Measurements from ENCODE around the gene YLPM1. TPM values are rescaled to one million over a fixed set of nuclear protein-coding genes. Genes with fewer than 3 reads are reported as not detected.
A peak's percentile ranks its signal among the peaks of the same experiment; 100 is the strongest.

YLPM1 gene
- polyA plus RNA-seq, 3 donors, result 94.2 to 115 (median 98.0) TPM

DNA sequence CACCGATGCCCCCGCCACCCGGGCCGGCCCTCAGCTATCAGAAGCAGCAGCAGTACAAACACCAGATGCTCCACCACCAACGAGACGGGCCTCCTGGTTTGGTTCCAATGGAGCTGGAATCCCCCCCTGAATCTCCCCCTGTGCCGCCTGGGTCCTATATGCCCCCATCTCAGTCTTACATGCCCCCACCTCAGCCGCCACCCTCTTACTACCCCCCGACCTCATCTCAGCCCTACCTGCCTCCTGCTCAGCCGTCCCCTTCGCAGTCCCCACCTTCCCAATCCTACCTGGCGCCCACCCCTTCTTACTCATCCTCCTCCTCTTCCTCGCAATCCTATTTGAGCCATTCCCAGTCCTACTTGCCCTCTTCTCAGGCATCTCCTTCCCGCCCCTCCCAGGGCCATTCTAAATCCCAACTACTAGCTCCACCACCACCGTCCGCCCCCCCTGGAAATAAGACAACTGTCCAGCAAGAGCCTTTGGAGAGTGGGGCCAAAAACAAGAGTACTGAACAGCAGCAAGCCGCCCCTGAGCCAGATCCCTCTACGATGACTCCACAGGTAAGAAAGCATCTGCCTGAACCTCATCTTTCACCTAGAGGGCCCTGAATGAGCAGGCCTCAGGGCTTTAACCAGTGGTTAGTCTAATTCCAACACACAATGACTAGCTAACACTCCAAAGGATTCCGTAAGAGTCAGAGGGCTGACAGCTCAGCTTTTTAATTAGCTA, 851 bp downstream of the YLPM1 start:
- DNase-seq (ENCODE audit: extremely low read depth in 1 of 11, low read depth in 9 of 11, low spot score in 4 of 11), result peak in 2 of 11 donors; percentile 3 to 15

DNA sequence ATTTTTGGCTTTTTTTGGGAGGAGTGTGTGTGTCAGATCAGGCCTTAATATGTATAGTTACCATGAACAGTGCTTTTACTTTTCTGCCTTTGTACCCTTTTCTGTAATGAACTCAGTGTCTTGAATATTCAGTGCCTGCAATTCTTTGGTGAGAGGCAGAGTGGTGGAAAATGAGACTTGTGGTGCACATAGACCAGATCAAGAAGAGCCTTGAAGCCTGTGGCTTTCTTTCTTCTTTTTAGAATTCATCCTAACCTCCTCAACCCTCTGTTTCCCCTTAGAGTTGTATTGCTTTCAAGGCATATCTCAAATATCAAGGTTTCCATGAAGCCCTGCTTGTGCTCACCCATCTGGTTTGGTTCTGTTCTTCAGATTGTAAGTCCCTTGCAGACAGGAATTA, 2.6 kb downstream of the YLPM1 start:
- no peak for DNase-seq (ENCODE audit: extremely low read depth in 1 of 11, low read depth in 9 of 11, low spot score in 4 of 11)

DNA sequence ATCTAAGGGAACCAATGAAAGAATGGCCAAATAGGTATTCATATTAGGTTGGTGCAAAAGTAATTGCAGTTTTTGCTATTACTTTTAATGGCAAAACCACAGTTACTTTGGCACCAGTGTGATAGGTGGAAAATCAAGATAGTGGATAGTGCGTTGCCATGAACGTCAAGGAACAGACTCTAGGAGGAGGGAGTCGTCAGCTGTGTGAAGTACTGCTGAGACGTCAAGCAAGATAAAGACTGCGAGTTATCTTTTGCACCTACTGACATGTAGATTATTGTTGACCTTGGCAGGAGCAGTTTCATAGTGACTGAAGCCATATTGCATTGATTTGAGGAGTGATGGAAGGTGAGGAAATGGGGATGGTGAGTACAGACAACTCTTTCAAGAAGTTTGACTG, 8.3 kb downstream of the YLPM1 start:
- DNase-seq (ENCODE audit: extremely low read depth in 1 of 11, low read depth in 9 of 11, low spot score in 4 of 11), result no peak

DNA sequence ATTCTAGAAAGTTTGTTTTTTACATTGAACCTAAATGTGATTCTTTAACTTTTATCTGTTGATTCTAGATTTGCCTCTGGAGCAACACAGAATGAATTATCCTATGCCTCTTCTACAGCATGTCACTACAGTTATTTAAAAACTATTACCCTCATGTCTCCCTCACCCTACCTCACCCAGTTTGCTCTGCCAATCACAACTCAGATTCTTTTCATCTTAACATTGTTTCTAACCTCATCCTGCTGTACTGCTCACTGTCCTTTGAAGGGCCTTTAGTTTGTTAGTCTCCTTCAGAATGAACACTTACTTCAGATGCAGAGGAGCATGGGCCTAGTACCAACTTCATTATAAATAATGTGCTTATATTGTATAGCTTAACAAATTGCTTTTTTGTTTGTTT, 21.5 kb downstream of the YLPM1 start:
- no peak for DNase-seq (ENCODE audit: extremely low read depth in 1 of 11, low read depth in 9 of 11, low spot score in 4 of 11)

DNA sequence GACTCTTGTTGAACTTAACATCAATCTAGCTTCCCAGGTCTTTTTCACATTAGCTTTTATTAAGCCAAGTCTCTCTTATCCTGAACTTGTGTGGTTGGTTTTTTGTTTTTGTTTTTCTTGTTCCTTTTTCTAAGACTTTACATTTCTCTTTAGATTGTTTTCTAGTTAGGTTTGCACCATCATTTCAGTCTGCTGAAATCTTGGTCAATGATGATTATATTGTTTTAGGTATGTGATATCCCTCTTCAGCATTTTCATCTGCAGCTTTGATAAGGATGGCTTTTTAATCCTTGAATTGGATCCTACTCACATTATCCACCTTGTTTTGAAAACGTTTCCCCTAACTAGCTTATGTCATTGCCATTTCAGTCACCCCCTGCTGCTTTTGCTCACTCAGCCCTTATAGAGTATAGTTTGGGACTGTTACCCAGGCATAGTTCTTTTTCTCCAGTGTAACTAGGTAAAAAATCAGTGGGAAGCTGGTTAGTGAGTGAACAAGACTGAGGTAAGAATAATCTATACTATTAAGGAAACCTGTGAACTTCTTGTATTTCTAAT, 22.0 kb downstream of the YLPM1 start:
- no peak for DNase-seq (ENCODE audit: extremely low read depth in 1 of 11, low read depth in 9 of 11, low spot score in 4 of 11)

DNA sequence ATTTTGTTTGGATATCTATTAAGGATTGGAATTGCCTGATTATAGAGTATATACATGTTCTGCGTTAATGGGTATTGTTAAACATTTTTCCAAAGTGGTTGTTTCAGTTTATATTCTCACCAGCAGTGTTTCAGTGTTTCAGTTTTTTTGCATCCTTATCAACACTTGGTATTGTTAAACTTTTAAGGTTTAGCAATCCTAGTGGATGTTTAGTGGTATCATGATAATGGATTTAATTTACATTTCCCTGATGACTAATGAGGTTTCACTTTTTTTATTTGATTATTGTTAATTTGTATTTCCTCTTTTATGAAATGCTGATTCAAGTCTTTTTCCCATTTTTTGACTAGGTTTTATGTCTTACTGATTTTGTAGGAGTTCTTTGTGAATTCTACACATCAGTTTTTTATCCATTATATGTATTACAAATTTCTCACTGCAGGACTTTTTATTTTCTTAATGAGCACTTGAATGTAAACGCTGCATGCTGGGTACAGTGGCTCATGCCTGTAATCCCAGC, 23.7 kb downstream of the YLPM1 start:
- DNase-seq (ENCODE audit: extremely low read depth in 1 of 11, low read depth in 9 of 11, low spot score in 4 of 11), result no peak

DNA sequence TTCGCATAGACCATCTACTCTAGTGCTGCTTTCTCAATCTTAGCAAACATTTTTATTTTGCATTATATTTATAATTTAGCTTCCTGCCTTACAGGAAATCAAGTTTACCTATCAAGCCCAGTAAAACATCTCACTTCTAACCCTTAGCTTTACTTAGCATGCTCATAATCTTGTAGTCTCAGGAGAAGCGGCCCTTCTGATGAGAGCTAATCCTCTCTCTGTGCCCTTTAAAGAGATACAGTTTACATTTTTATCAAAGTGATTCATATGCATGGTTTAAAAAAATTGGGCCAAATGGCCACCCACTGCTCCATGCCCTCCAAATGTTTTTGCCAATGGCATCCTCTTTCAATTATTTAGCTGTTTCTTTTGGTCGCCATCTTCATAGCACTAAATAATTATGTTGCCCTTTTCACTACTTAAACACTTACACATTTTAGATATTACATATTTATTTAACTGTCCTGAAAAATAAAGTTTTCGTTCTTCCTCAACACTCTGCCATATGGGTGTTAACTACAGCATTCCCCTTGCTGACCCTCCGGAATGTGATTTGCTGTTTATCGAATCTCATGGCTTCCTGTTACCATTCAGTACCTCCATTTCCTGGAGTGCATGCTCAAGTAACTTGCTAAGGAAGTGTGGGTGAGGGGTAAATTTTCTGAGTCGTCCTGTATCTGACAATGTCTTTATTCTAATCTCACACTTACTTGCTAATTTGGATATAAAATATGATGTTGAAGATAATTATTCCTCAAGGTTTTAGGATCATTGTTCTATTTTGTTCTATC, 29.3 kb downstream of the YLPM1 start:
- DNase-seq (ENCODE audit: extremely low read depth in 1 of 11, low read depth in 9 of 11, low spot score in 4 of 11), result no peak

DNA sequence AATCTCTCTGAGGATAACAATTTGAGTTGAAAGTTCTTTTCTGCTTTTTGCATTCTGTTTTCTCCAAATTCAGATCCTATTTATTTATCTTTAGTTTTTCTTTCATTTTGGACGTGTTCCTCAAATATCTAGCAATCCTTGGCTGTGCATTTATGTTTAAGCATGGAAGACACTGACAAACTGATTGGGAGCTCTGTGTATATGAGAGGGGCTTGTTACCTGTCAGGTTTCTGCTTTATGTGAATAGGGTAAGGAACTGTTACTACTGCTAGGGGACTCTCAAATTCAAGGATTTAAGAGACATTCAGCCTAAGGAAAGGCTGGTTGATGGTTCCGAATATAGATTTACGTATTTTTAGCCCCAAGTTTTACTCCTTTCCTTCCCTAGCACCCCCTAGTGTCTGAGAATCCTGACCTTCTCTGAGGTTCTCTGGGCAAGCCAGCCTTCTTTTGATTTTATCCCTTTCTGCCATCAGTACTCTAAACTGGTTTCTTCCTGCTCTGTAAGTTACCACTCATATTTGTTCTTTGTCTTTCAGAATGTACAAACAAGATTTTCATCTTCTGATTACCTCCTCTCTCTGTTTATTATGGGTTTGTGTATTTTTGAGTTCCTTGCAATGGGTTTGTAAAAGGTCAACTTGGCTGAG, 30.5 kb downstream of the YLPM1 start:
- no peak for DNase-seq (ENCODE audit: extremely low read depth in 1 of 11, low read depth in 9 of 11, low spot score in 4 of 11)

DNA sequence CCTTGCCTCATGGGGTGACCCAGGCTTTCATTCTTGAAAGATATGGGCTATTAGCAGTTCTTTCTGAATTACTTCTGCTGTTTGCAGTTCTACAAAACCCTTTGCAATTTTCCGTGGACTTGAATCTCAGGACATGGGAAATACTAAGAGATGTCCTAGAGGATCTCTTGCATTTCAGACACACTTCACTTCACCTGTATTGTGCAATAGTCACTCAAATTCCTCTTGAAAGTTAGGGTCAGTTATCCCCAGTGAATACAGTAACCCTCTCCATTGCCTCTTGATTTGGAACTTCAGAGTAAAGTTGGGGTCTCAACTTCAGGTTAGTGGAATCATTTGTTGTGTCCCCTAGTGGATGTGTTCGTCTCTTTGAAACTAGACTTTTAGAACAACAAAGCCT, 31.8 kb downstream of the YLPM1 start:
- DNase-seq (ENCODE audit: extremely low read depth in 1 of 11, low read depth in 9 of 11, low spot score in 4 of 11), result no peak

DNA sequence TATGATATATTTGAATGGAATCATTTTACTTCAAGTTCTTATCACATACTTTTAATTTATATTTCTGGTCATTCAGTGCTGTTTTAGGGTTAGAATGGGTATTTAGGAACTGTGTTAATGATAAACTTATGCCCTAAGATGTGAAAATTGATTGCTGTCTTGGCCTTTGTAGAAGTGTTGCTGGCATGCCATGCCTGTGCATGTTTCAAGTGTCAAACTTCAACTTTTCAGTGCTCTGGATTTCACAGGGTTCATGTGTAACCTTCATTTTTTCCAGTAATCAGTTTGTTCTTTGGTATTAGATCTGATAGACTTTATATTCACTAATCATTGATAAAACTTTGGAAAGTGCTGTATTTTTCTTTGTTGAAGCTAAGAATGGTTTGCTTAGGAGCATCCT, 36.6 kb downstream of the YLPM1 start:
- DNase-seq (ENCODE audit: extremely low read depth in 1 of 11, low read depth in 9 of 11, low spot score in 4 of 11), result no peak

DNA sequence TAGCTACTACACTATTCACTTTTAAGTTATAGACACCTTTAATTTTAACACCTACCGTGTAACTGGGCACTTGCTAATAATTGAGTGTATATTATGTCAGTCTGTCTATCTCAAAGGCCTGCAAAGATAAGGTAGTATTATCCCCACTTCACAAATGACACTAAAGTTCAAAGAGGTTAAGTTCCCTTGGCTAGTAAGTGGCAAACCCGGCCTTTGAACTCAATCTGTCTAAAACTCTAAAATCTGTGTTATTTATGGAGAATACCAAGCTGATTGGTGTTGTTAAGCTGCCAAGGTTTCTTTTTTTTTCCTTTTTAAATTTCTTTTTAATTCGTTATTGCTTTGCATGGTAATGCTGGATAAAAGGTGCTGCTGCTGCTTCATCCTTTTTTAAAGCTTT, 37.7 kb downstream of the YLPM1 start:
- DNase-seq (ENCODE audit: extremely low read depth in 1 of 11, low read depth in 9 of 11, low spot score in 4 of 11), result no peak

DNA sequence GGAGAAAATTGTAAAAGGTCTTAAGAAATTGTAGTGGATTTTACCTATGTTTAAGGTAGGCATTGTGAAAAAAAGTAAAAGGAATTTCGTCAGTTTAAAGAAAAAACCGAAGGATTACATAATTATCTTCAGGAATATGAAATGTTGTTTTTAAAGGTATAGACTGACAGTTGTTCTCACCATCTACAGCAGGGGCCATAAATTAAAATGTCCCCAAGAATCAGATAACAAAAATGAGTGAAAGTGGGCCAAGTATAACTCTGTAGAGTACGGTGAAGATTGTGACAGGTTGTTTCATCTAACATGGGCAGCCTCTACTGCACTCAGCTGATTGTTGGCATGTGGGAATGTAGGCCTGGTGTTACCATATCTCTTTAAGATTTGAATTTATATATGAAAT, 38.3 kb downstream of the YLPM1 start:
- DNase-seq (ENCODE audit: extremely low read depth in 1 of 11, low read depth in 9 of 11, low spot score in 4 of 11), result no peak

DNA sequence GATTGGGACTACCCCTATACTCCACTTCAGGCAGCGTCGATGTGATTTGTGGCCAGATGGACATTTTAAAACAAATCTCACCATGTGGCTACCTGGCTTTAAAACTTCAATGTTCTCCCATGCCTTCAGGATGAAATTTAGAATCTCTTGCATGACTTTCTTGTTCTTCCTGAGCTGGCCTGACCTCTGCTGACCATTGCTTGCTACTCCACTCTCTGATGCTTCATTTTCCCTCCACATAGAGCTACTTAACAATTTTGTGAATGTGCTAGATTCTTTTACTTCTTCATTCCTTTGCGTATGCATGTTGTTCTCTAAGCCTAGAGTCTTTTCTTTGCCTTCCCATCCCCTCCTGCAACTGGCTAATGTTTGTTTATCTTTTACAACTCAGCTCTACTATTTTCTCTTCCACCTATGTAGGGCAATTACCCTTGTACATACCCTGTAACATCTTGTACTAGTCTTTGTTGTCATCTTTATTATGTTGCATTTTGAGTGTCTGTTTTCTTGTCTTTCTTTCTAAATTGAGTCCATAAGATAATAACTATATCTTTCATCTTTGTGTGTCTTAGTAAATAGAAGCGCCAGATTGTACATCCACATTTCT, 41.2 kb downstream of the YLPM1 start:
- DNase-seq (ENCODE audit: extremely low read depth in 1 of 11, low read depth in 9 of 11, low spot score in 4 of 11), result peak in 8 of 11 donors; percentile 2 to 25 (median 6)

DNA sequence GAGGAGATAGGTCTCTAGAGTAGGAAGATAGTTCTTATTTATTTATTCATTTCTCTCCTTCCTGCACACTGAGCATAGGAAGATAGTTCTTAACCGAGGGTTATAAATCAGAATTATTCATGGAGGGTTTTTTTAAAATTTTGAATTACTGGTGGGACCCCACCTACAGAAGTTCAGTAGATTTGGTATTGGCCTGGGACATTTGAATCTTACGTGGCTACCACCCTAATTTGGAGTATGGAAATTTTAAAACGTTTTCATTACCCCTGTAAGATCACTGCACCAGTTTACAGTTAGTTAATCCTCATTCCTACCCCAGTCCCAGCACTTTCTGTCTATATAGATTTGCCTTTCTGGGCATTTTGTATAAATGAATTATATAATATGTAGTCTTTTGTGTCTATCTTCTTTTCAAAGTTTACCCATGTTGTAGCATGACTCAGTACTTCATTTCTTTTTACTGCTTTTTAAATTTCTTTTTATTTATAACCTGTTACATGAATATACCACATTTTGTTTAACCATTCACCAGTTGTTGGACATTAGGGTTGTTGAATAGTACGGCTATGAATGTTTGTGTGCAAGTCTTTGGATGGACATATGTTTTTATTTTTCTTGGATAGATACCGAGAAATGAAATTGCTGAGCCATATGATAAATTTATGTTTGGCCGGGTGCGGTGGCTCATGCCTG, 44.9 kb downstream of the YLPM1 start:
- DNase-seq (ENCODE audit: extremely low read depth in 1 of 11, low read depth in 9 of 11, low spot score in 4 of 11), result no peak

DNA sequence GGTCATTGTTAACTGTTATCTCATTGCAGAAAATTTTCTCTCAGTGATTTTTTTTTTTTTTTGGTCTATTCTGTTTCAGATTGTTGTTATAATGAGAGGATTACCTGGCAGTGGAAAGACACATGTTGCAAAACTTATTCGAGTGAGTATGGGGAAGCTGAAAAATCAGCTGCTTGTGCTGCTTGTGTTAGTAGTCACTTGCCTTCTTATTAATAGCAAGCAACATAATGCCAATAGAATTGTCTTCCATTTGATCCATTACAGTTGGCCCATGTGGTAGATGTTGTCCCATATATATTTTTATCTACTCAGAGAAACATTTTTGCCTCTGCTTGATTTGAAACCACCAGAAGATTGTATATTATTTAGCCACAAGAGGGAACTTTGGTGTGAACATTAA, 53.0 kb downstream of the YLPM1 start:
- no peak for DNase-seq (ENCODE audit: extremely low read depth in 1 of 11, low read depth in 9 of 11, low spot score in 4 of 11)

DNA sequence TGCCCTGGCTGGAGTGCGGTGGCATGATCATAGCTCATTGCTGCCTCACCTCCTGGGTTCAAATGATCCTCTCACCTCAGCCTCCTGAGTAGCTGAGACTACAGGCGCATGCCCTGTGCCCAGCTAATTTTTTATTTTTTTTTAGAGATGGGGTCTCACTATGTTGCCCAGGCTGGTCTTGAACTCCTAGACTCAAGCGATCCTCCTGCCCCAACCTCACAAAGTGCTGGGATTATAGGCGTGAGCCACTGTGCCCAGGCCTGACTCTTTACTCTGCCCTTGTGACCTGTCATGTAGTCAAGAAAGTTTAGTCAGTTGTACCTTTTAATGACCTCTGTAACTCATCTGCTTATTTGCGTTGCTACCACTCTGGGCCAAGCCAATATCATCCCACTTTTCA, 57.2 kb downstream of the YLPM1 start:
- DNase-seq (ENCODE audit: extremely low read depth in 1 of 11, low read depth in 9 of 11, low spot score in 4 of 11), result no peak

DNA sequence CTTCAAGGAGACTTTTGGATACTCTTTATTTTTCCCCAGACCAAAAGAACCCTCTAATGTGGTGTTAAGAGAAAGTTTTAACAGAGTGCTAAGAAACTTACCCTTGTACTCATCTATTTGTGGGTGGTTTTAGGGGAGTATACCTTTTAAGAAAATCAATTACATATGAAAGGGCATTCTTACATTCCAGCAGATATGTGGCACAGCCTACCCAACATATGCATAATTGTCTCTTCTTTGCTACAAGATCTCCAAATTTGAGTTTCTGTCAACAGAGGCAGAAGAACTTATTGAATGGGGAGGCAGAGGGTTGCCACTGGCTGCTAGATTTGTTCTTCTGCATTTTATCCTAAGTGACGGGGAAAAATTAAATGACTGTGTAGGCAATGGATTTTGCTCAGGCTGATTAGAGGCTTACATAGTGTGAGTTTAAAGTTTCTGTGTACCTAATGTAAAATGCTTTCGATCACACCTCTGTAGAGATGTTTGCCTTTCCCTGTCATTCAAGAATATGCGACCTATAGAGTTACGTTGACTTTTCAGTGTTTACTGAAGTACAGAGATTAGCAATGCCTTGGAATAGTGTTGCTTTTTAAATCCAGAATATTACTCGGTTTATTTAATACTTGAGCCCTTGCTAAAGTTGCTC, 58.3 kb downstream of the YLPM1 start:
- no peak for DNase-seq (ENCODE audit: extremely low read depth in 1 of 11, low read depth in 9 of 11, low spot score in 4 of 11)

DNA sequence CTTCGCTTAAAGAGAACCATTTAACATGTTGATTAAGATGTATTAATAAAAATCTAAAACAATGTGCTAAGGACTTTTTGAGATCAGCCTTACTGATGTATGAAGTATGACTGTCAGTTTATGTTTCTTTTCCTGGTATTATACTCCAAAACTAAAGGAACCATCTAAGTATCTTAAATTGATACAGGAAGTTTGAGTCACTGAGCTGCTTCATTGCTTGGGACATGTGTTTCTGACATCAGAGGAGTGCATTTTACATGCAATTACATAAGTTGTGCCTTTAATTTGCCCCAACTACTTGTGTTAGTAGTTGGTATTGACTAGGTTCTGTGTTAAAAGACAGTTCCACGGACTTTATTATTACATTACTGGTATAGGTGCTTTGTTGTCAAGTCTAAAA, 61.9 kb downstream of the YLPM1 start:
- DNase-seq (ENCODE audit: extremely low read depth in 1 of 11, low read depth in 9 of 11, low spot score in 4 of 11), result no peak

Data from renal cortex interstitium (tissue), 11 donors.